ENCODE results near the gene ITCH.
"Not testable (repeated sequence)": the region's sequence is repeated elsewhere in the genome, so short reads cannot be mapped to it uniquely, and the experiment has no call there.

The ITCH gene

DNA sequence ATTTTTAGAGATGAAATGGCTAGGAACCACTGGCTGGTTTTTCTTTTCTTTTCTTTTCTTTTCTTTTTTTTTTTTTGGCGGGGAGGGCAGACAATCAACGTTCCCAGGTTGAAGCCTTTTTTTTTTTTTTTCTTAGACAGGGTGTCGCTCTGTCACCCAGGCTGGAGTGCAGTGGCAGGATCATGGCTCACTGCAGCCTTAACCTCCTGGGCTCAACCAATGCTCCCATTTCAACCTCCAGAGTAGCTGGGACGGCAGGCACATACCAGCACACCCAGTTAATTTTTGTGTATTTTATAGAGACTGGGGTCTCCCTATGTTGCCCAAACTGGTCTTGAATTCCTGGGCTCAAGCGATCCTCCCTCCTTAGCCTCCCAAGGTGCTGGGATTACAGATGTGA lies 18.8 kb upstream of the ITCH start:
- no peak for FAIRE-seq

DNA sequence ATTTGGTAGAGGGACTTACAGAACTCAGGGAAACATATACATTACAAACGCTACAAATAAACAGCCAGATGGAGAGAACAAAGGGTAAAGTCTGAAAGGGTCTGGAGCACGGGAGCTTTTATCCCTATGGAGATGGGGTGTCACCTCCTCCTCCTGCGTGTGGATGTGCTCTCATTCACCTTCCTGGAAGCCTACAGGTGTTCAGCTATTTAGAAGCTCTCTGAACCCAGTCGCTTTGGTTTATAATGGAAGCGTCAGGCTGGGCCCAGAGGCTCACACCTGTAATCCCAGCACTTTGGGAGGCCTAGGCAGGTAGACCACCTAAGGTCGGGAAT lies 17.7 kb upstream of the ITCH start:
- no peak for FAIRE-seq

DNA sequence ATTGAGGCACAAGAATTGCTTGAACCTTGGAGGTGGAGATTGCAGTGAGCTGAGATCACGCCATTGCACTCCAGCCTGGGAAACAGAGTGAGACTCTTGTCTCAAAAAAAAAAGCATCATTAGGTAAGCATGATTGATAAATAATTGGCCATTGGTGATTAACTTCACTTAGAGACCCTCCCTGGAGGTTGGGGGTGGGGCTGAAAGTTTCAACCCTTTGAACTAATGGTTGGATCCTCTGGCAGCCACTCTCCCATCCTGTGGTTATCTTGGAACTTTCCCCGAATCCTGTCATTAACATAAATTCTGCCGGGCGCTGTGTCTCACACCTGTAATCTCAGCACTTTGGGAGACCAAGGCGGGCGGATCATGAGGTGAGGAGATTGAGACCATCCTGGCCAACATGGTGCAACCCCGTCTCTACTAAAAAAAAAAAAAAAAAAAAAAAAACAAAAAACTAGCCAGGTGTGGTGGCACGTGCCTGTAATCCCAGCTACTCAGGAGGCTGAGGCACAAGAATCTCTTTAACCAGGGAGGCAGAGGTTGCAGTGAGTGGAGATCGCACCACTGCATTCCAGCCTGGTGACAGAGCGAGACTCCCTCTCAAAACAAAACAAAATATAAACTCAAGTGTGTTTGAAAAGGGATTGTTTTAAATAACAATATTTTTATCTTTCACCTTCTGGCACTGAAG lies 17.1 kb upstream of the ITCH start:
- FAIRE-seq = not testable (repeated sequence)

DNA sequence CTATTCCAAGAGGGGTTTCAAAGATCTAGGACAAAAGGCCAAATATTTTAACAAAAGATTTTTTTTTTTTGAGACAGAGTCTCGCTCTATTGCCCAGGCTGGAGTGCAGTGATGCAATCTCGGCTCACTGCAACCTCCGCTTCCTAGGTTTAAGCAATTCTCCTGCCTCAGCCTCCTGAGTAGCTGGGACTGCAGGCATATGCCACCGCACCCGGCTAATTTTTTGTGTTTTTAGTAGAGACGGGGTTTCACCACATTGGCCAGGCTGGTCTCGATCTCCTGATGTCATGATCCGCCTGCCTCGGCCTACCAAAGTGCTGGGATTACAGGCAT lies 16.6 kb upstream of the ITCH start:
- FAIRE-seq = not testable (repeated sequence)

DNA sequence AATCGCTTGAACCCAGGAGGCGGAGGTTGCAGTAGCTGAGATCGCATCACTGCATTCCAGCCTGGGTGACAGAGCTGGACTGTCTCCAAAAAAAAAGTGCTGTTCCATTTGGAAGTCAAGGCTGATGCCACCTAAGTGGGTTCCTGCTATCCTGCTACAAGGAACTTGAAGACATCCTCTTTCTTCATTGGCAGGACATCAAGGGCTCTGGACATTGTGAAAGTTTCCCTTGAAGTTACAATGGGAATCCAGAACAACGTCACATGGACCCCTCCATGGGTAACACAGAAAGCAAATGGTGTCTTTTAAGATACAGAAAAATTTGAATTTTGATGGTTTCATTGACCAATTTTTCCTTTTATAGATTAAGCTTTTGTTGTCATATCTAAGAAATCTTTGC lies 15.5 kb upstream of the ITCH start:
- no peak for FAIRE-seq

DNA sequence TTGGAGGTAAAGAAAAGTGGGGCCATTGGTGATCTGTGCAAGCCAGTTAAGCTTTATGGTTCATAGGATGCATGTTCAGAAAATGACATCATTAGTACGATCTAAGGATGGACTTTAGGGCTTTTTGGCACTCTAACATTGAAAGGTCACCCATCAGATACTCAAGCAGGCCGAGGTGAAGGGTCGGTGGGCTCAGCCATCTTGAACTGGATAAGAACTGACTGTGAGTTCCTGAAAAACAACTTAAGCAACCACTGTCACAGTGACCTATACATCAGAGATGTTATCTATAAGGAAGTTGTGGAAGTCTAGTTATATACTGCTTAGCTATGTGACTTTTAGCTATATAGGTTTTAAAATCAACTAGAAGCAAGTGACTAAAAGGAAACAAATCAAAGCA lies 13.0 kb upstream of the ITCH start:
- no peak for FAIRE-seq

DNA sequence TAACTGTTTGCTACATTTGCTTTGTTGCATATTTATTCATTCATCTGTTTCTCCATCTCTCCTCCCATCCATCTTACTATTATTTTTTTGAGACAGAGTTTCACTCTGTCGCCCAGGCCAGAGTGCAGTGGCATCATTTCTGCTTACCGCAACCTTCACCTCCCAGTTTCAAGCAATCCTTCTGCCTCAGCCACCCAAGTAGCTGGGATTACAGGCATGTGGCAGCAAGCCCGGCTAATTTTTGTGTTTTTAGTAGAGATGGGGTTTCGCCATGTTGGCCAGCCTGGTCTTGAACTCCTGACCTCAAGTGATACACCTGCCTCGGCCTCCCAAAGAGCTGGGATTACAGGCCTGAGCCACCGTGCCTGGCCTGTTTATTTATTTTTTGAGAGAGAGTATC lies 9.6 kb upstream of the ITCH start:
- FAIRE-seq = not testable (repeated sequence)

DNA sequence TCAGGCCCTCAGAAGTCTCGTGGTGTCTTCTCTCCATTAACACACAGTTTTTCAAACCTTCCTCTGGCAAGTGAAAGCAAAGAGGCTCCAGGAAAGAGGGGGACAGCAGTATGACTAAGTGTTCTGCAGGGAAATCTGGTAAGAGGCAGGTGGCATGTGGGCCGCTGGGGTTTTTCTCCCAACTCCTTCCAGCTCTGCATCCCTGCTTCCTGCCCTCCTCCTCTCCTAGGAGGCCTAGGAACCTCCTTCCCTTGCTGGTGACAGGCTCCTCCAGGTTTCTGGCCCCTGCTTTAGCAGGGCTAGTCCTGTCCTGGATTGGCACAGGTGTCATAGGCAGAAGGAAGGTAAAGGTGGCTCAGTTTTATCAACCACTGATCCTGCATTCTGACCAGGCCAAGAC lies 7.6 kb upstream of the ITCH start:
- no peak for FAIRE-seq

DNA sequence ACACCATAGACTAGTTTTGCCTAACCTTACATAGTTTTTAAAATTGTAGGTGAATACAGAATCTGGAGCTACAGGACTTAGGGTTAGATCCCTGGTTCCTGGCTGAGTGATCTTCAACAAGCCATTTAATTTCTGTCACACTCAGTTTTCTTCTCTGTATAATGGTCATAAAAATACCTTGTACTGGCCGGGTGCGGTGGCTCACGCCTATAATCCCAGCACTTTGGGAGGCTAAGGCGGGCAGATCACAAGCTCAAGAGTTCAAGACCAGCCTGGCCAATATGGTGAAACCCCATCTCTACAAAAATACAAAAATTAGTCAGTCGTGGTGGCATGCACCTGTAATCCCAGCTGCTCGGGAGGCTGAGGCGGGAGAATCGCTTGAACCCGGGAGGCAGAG lies 3.3 kb upstream of the ITCH start:
- not testable (repeated sequence) for FAIRE-seq

DNA sequence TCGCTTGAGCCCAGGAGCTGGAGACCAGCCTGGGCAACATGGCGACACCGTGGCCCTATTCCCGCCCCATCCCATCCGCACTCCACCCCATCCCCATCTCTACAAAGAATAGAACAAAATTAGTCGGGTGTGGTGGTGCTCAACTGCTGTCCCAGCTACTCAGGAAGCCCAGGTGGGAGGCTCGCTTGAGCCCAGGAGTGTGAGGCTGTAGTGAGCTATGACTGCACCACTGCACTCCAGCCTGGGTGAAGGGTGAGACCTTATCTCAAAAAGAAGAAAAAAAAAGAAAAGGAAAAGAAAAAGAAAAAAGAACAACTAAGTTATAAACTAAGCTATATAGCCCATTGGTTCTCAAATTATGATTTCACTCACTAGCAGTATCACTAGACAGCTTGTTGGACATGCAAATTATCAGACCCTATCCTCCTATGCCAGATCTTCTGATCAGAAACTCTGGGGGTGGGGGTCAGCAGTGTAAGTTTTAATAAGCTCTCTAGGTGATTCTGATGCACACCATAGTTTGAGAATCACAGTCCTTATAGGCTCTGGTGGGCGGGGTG lies 491 bp upstream of the ITCH start:
- no peak for FAIRE-seq

DNA sequence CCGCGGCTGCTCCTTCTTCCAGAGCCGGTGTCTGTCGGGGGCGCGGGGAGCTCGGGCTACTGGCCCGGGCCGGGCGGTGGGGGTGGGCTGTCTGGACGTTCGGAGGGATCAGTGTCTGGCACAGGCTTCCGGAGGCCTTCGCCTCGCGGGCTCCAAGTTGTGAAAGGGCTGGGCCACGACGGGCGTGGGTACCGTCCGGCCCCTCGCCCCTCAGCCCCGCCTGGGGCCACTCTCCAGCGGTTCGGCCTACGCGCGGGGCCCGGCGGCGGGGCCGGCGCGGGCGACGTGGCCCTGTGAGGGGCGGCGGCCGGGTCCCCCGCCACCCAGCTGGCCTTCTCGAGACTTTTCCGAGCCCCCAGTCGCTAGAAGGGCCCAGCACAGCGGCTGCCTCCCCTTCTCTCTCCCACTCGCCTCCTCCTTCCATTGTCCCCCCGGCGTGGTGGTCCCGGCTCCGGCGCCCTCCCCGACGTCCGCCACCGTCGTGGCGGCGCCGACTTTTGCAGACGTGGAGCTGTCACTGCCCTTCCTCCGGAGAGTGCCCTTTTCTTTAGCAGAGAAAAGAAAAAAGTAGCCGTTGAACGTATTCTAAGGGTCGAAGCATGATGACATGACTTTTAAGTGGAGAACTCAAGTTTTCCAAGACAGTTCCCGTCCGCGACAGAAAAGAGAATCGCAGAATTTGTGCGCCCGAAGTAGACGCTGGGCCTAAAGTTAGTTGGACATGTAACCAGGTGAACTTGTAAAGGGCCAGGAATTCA lies 571 bp downstream of the ITCH start:
- FAIRE-seq = no peak

DNA sequence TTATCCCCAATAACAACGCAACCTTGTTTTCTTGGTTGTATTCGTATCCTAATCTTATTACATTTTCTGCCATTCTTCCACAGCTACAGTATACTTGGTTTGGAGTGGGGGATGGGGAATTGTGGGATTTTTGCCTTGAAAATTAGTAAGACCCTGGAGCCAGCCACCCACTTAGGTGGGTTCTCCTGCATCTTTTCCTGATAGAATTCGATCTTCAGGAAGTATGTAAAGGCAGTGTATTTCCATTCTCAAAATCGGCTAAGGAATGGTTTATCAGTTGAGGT lies 1.1 kb downstream of the ITCH start:
- no peak for FAIRE-seq

DNA sequence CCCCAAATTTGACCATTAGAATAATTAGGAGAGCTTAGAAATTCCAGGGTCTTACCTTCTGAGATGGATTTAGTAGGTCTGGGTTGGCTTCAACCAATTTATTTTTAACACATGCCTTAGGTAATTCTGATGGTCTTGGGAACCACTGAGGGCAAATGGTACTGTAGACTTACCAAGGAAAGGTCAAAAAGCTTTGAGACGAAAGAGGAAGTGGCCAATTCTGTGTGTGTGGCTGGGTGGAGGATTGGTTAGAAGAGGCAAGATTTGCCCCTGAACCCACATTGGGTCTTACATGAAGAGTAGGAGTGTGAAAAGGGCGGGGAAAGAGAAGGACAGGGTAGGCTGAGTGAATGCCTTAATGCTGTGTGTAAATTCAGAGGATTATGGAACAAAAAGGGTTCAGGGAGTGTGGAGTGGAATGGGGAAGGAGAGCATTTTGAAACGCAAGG lies 2.7 kb downstream of the ITCH start:
- FAIRE-seq = no peak

DNA sequence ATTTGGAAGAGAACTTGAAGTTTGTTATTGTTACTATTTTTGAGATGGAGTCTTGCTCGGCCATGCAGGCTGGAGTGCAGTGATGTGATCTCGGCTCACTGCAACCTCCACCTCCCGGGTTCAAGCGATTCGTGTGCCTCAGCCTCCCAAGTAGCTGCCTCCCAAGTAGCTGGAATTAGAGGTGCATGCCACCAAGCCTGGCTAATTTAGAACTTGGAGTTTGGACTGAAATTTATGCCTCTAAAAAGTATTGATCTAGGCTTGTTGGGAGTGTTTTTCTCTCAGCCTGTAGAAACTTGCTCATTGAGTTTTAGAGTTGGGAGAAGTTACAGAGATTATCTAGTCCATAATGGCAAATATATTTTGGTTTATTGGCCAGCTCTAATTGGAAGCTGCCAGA lies 4.1 kb downstream of the ITCH start:
- FAIRE-seq = no peak

DNA sequence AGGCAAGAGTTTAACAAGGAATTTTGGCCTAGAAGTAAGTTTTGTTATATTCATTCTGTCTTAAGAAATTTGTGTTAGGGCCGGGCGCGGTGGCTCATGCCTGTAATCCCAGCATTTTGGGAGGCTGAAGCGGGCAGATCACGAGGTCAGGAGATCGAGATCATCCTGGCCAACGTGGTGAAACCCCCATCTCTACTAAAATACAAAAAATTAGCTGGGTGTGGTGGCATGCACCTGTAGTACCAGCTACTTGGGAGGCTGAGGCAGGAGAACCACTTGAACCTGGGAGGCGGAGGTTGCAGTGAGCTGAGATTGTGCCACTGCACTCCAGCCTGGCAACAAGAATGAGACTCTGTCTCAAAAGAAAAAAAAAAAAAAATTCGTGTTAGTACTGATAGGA lies 4.8 kb downstream of the ITCH start:
- not testable (repeated sequence) for FAIRE-seq

DNA sequence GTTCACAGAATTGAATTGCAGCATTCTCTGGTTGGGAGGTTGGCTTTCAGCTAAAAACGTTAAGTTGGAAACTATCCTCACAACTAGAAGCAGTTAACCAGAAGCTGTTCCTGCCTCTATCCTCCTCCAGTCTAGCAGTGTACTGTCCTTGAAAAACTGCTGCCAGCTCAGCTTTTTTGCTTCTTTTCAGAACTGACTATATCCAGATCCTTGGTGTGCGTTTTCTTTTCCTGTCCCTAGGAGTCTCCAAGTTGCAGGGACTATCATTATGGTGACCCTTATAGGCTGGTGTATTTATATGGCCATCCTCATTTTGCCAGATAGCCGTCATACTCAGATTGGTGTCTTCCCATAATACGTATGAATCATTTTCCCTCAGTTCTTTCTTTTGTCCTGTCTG lies 5.5 kb downstream of the ITCH start:
- FAIRE-seq = no peak

DNA sequence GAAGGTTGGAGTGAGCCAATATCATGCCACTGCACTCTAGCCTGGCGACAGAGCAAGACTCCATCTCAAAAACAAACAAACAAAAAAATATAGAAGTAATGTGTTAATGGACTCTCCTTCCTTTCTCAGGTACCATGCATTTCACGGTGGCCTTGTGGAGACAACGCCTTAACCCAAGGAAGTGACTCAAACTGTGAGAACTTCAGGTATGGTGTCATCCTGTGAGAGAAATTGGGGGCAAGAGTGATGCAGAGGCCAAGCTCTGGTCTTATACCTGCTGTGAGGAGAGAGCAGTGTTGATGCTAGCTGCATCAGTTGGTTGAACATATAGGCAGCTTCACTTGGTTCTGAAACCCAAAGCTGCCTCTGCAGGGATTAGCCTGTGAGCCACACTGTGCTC lies 6.2 kb downstream of the ITCH start:
- no peak for FAIRE-seq

DNA sequence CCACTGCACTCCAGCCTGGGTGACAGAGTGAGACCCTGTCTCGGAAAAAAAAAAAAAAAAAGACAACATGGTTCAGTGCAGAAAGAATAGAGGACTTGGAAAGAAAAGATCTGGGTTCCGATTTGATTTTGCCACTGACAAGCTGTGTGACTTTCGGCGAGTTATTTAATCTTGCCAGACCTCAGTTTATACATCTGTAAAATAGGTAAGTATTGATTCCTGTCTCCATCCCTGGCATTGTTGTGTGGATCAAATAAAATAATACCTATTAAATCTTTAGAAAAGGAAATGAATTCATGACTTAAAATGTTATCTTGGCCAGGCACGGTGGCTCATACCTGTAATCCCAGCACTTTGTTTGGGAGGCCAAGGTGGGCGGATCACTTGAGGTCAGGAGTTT lies 7.0 kb downstream of the ITCH start:
- FAIRE-seq = no peak

DNA sequence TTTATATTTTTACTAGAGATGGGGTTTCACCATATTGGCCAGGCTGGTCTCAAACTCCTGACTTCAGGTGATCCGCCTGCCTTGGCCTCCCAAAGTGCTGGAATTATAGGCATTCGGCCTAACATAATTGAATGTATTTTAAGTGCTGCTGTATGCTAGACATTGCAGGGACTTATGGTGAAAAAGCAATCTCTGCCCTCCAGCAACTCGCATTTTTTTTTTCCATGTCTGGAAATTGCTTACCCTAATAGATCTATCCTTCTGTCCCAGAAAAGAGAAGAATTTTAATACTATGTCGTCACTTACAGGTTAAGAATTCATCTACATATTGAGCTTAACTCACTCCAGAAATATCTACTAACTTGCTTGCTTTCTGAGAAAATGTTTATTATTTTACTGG lies 10.4 kb downstream of the ITCH start:
- no peak for FAIRE-seq

DNA sequence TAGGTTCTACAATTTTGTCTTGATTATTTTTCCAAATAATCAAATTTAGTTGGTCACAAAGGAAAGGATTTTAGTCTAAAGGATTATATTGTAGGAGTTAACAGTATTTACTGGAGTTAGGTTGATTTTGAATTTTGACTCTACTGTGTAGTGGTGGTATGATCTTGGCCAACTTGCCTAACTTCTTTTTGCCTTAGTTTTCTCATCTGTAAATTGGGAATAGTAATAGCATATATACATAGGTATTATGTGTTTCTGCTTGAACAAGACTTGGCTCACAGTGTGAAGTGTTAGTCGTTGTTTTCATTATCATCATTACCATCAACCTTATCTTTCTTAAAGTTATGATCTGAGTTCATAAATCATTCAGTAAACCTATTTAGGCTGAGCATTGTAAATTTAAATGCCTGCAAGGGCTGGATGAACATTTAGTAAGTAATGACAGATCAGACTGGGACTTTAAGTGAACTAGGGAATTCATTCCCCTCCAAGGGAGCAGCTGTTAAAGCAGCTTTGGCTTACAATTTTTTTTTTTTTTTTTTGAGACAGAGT lies 11.2 kb downstream of the ITCH start:
- no peak for FAIRE-seq

DNA sequence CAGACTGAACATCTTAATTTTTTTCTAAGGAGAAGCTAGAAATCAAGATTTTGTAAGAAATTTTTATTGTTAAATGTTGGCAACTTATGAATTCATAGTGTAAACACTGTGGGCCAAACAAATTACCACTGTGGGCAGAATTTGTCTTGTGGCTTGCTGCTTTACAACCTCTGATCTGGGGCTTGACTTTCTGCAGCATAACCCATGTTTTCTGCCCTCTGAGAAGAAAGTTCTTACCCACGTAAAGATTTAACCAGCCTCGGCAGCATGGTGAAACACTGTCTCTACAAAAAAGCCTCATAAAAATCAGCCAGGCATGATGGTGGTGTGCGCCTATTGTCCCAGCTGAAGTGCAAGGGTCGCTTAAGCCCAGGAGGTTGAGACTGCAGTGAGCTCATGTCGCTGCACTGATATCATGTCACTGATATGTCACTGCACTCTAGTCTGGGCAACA lies 12.9 kb downstream of the ITCH start:
- FAIRE-seq = no peak

DNA sequence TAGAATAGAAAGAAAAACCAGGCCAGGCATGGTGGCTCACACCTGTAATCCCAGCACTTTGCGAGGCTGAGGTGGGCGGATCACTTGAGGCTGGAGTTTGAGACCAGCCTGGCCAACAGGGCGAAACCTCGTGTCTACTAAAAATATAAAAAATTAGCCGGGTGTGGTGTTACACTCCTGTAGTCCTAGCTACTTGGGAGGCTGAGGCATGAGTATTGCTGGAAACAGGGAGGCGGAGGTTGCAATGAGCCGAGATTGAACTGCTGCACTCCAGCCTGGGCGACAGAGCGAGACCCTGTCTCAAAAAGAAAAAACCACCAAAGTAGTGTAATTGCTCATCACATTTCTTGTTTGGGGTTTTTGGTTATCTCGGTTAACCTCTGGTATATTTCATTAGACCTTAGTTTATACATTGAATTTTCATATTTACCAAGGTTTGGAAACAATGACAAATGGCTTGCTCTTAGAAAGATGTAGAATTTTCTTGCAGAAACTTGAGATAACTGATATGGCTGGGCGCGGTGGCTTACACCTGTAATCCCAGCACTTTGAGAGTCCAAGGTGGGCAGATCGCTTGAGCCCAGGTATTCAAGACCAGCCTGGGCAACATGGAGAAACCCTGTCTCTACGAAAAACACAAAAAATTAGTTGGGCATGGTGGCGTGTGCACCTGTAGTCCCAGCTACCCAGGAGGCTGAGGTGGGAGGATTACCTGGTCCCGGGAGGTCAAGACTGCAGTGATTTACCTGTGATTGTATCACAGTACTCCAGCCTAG lies 14.2 kb downstream of the ITCH start:
- no peak for FAIRE-seq

DNA sequence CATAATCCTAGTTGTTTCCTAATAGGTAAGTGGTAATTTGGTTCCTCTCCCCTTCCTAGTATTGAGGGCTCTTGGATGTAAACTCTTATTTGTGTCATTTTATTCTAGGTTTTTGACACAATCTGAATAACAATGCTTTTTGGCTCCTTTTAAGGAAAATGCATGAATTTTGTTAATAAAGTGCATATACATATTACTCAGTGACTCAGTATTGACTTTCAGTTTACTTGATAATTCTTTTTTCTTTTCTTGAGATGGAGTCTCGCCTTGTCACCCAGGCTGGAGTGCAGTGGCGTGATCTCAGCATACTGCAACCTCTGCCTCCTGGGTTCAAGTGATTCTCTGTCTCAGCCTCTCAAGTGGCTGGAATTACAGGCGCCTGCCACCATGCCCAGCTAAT lies 19.1 kb downstream of the ITCH start:
- no peak for FAIRE-seq
